Measurements from ENCODE around the gene SMIM36.
"Not testable (repeated sequence)": the region's sequence is repeated elsewhere in the genome, so short reads cannot be mapped to it uniquely, and the experiment has no call there.

Gene SMIM36

GRCh38 chr17:55458978-55459377 is 52.3 kb downstream of the SMIM36 start:
- no peak for DNase-seq (ENCODE audit: low read depth)

GRCh38 chr17:55458287-55458900 is 52.9 kb downstream of the SMIM36 start:
- H3K4me3 ChIP-seq (ENCODE audit: low read depth, low read length) = no peak overlapping the region
- no peak for DNase-seq (ENCODE audit: low read depth)

More at GRCh38 chr17:55458978-55459377, 52.3 kb downstream of the SMIM36 start:
- H3K4me3 ChIP-seq (ENCODE audit: low read depth, low read length) = no peak overlapping the region

- H3K4me3 ChIP-seq (ENCODE audit: low read depth, low read length) = no peak overlapping the region
- no peak for DNase-seq (ENCODE audit: low read depth)
Measured at GRCh38 chr17:55456307-55457240, 54.7 kb downstream of the SMIM36 start.

- DNase-seq (ENCODE audit: low read depth) = peak; percentile 92
- no peak overlapping the region for H3K4me3 ChIP-seq (ENCODE audit: low read depth, low read length)
Measured at GRCh38 chr17:55454906-55455474, 56.3 kb downstream of the SMIM36 start.

DNA sequence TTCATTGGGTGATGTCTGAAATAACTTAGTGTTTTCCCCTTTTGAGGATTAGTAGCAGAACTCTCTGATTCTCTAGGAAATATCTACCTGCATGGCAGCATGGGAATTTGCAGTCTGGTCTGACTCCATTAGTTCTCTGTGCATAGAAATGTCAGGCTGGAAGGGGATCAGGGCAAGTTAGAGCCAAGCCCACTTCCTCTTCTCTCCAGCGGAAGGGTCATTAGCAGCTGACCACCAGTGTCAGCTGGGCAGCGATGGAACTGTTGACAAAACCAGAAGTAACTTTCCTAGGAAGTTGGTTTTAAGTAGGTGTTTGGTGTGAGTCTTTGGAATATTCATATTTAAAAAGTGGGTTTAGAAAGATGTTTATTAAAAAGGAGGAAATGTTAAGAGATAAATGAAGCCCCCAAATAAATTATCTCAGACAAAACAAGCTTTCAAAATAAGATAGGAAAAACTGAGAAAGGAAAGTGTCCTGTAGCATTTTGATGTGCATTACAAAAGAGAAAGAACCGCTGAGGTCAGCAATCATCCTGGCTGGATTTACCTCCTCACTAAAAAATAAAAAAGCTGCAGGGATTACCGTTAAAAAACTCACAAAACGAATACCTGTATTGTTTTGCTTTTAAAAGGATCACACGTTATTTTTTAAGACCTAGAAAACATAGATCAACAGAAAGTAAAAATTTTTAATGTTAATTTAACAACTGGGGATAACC is 57.3 kb downstream of the SMIM36 start:
- DNase-seq (ENCODE audit: low read depth) = no peak
- no peak overlapping the region for H3K4me3 ChIP-seq (ENCODE audit: low read depth, low read length)

DNA sequence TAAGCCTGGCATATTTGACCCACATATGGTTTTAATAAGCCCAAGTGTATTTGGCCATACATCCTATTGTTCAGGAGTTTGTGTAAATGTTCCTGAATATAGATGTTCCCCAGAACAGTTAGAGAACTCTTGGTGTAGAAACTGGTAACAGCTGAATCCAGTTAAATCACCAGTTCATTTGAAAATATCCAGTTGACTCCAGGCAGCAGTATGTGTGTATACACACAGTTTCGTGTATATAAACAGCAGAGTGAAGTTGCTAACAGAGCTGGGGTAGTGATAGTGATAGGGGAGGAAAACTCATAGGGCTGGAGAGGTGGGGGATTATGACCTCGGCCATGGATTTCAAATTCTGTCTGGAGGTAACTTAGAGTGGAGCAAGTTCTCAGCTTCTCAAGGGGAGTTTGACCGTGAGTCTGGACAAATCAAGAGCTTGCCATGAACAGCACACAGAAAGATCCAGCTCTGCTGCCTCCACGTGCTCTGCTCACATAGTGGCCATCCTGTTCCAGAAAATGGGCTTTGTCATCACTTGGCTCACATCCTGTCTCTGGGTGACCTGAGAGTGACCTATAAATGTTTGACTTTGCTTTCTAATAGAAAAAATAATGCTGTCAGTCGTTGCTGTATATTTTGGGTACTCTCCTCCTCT is 59.0 kb downstream of the SMIM36 start:
- DNase-seq (ENCODE audit: low read depth) = peak; percentile 70
- H3K4me3 ChIP-seq (ENCODE audit: low read depth, low read length) = no peak overlapping the region

- no peak overlapping the region for H3K4me3 ChIP-seq (ENCODE audit: low read depth, low read length)
- DNase-seq (ENCODE audit: low read depth) = no peak
Measured at GRCh38 chr17:55451758-55452138, 59.5 kb downstream of the SMIM36 start.

DNA sequence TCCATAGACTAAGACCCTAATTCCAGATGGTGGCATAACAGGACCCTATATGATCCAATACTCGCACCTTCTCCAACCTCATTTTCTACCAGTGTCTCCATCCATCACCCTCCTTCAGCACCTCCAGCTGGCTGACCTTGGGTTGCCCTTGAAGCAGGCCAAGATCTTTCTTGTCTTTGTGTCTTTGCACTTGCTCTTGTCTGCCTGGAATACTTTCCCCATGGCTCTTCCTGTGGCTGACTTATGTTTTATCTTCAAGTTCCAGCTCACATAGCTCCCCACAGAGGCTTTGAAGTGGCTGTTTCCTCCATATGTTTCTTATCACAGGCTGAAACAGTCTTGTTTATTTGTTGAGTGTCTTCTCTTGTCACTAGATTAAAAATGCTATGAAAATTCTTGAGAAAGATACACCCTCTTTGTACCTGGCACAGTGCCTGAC is 60.0 kb downstream of the SMIM36 start:
- DNase-seq (ENCODE audit: low read depth) = no peak
- no peak overlapping the region for H3K4me3 ChIP-seq (ENCODE audit: low read depth, low read length)

DNA sequence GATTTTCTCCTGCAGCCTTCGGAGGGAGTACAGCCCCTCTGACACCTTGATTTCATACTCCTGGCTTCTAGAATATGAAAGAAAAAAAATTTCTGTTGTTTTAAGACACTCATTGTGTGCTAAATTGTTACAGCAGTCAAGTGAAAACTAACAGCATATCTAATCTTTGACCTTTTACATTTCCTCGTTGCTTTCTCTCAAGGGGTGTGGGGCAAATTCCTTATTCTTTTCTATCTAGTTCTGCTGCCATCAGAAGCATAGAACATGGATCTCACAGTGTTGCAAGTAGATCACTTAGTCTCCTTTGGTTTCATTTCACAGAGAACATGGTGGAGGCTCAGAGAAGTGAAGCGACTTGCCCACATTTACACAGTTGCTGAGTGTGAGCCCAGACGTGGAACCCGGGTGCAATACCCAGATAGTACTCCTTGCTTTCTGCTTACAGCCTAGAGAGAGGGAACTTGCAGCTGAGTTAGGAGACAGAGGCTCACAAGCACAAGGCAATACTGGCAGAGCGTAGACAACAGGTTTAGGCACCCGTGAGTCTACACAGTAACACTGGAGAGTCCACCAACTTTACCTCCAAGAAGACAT is 60.9 kb downstream of the SMIM36 start:
- no peak overlapping the region for H3K4me3 ChIP-seq (ENCODE audit: low read depth, low read length)
- no peak for DNase-seq (ENCODE audit: low read depth)

- DNase-seq (ENCODE audit: low read depth) = peak; percentile 75
- no peak overlapping the region for H3K4me3 ChIP-seq (ENCODE audit: low read depth, low read length)
Measured at GRCh38 chr17:55448681-55449080, 62.6 kb downstream of the SMIM36 start.

GRCh38 chr17:55446581-55447205 is 64.6 kb downstream of the SMIM36 start:
- no peak overlapping the region for H3K4me3 ChIP-seq (ENCODE audit: low read depth, low read length)
- no peak for DNase-seq (ENCODE audit: low read depth)

DNA sequence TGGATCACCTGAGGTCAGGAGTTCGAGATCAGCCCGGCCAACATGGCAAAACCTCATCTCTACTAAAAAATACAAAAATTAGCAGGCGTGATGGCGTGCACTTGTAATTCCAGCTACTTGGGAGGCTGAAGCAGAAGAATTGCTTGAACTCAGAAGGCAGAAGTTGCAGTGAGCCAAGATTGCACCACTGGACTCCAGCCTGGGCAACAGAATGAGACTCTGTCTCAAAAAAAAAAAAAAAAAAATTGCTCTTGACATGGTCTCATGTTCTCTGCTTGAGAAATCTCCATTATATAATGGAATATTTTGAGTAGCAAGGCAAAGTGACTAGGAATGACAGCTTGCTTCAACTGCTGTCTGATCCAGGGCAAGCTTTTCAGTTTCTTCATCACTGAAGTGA is 65.2 kb downstream of the SMIM36 start:
- H3K4me3 ChIP-seq (ENCODE audit: low read depth, low read length); DNase-seq (ENCODE audit: low read depth): not testable (repeated sequence)

DNA sequence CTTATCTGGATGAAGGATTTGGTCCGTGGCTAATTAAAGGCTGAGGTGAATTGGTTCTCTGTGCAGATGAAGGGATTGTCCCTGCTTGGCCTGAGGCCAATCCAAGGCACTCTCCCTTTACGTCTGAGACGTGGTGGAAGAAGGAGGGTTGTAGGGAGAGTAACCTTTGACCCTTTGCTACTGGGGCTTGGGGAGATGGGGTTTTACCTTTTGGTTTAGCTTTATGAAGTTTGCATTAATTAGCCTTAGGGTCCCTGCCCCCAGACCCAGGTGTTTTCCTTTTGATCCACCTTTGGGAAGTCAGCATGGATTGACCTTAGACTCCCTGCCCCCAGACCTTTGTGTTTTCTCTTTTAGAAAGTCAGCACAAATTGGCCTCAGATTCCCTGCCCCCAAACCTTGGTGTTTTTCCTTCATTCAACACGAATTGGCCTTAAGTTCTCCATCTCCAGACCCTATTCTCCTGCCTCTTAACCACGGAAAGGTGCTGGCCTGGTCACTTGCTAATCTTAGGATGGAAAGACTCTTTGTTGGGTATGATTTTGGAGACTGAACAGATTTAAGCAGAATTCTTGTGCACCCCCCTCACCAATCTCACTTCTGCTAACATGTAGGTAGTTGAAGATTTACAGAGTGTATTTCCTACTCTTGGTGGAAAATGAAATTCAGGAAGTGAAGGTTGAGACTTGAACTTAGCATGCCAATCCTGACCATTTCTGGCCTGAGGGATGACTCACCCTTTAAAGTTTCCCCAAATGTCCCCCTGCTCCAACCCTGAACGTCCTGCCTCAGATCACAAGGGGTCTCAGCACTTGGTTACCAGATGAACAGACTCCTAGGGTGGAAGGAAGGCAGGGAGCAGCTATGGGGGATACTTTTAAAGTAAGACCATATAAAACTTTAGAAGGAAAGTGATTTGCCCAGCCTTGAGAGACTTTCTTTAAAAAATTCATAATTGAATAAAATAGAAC is 66.5 kb downstream of the SMIM36 start:
- no peak overlapping the region for H3K4me3 ChIP-seq (ENCODE audit: low read depth, low read length)
- DNase-seq (ENCODE audit: low read depth) = no peak

DNA sequence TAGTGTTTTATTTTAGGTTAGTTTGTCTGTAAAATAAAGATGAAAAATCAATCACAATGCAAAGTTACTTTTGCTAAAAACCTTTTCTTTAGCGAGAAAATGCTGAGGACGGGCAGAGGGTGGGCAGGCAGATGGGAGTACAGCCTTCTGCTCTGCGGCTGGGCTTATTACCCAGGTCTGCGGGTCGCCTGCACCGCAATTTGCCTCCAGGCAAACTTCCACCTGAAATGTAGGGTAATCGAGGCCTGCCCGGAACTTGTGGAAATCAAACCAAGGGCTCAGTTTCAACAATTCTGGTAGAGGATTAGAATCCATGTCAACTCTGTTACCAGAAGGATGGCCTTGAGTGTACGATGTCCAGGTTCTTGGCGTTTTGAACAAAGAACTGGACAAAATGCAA is 67.3 kb downstream of the SMIM36 start:
- no peak for DNase-seq (ENCODE audit: low read depth)
- no peak overlapping the region for H3K4me3 ChIP-seq (ENCODE audit: low read depth, low read length)

DNA sequence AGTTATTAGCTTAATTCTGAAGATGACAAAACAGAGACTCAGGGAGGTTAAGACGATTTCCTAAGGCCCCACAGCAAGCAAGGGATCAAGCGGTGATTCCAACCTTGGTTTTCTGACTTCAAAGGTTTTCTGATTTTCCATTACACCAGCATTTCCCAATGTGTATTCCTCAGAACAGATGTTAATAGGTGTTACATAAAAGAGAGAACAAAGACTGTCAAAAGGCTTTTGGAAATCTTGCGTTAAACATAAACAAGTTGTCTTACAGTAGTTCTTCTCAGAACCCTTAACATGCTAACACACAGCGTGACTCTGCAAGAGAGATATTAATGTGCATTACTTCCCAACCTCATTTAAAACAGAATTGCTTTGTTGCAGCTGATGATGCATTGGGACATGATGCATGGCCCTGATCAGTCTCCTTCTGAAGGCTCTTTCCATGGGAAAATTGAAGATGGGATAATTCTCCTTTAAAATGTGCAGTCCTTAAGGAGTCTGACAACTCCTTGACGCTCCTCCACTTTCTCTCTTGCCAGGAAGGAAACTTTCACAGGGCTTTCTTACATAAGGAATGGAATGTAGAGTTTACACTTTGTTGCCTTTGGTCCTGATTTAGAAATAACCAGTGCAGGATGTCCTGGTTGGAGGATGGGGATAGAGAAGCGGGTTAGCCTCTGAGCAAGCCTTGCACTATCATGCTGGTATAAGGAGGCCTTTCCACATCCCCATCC is 68.1 kb downstream of the SMIM36 start:
- no peak overlapping the region for H3K4me3 ChIP-seq (ENCODE audit: low read depth, low read length)
- no peak for DNase-seq (ENCODE audit: low read depth)

- DNase-seq (ENCODE audit: low read depth) = no peak
- H3K4me3 ChIP-seq (ENCODE audit: low read depth, low read length) = no peak overlapping the region
Measured at GRCh38 chr17:55442462-55442861, 68.8 kb downstream of the SMIM36 start.

- no peak for DNase-seq (ENCODE audit: low read depth)
- no peak overlapping the region for H3K4me3 ChIP-seq (ENCODE audit: low read depth, low read length)
Measured at GRCh38 chr17:55441544-55441943, 69.7 kb downstream of the SMIM36 start.

Measured in skeletal muscle cell (primary cell).